Nephron (organoid): ENCODE results near the gene KLK11.

Source experiments
- H3K27ac Mint-ChIP-seq, 3 experiments: 2 replicates each; pipeline ENCODE4 v1.8.0; 2020; ENCODE audit warnings: mixed read lengths in 3 of 3, mild to moderate bottlenecking in 2 of 3, moderate library complexity in 1 of 3
- H3K27me3 Mint-ChIP-seq: 2 replicates; pipeline ENCODE4 v1.8.0; 2021; ENCODE audit warnings: low read depth, mild to moderate bottlenecking, moderate library complexity, mixed read lengths
- H3K36me3 Mint-ChIP-seq: 2 replicates; pipeline ENCODE4 v1.8.0; 2020; ENCODE audit warnings: low read depth, mixed read lengths
- H3K4me1 Mint-ChIP-seq: 2 replicates; pipeline ENCODE4 v1.8.0; 2020; ENCODE audit warnings: mixed read lengths
- H3K4me3 Mint-ChIP-seq, 3 experiments: 2 replicates each; pipeline ENCODE4 v1.8.0; 2020; ENCODE audit warnings: mild to moderate bottlenecking in 3 of 3, mixed read lengths in 3 of 3, moderate library complexity in 2 of 3
- H3K9me3 Mint-ChIP-seq: 2 replicates; pipeline ENCODE4 v1.8.0; 2020; ENCODE audit warnings: mixed read lengths
- CTCF ChIP-seq, 3 experiments: fragments of 200-600 bp; sonication (generic); IDR thresholded peaks; one replicate each; pipeline ENCODE4 v1.5.0; 2021; ENCODE audit warnings: antibody characterized with exemption in 3 of 3; ENCODE audit not compliant: unreplicated experiment in 3 of 3

The KLK11 gene

GRCh38 chr19:51007488-51007887 lies 18.9 kb downstream of the KLK11 start:
- Mint-ChIP-seq H3K36me3 (no peaks in the 10 kb centered on the region), H3K27me3 (peaks cover 44% of the 10 kb centered on the region), H3K4me3 (no peak overlapping the region), H3K4me1 (no peaks in the 10 kb centered on the region), H3K9me3 (no peaks in the 10 kb centered on the region), H3K27ac (no peak overlapping the region)
- no peak for TF ChIP-seq CTCF (IDR thresholded peaks at IDR 0.05; ENCODE audit: unreplicated experiment in 3 of 3)

GRCh38 chr19:51006406-51006805 lies 20.0 kb downstream of the KLK11 start:
- H3K36me3 Mint-ChIP-seq: no peaks in the 10 kb centered on the region
- no peak overlapping the region for H3K4me3 Mint-ChIP-seq
- H3K9me3 Mint-ChIP-seq: no peaks in the 10 kb centered on the region
- peaks cover 10% of the 10 kb centered on the region for H3K4me1 Mint-ChIP-seq
- no peak for TF ChIP-seq CTCF (IDR thresholded peaks at IDR 0.05; ENCODE audit: unreplicated experiment in 3 of 3)
- H3K27me3 Mint-ChIP-seq: peaks cover 41% of the 10 kb centered on the region
- H3K27ac Mint-ChIP-seq: no peak overlapping the region

GRCh38 chr19:51005248-51005647 lies 21.2 kb downstream of the KLK11 start:
- no peak for TF ChIP-seq CTCF (IDR thresholded peaks at IDR 0.05; ENCODE audit: unreplicated experiment in 3 of 3)
- peaks cover 13% of the 10 kb centered on the region for H3K4me1 Mint-ChIP-seq
- H3K27ac Mint-ChIP-seq: no peak overlapping the region
- H3K36me3 Mint-ChIP-seq: no peaks in the 10 kb centered on the region
- peaks cover 32% of the 10 kb centered on the region for H3K27me3 Mint-ChIP-seq
- H3K4me3 Mint-ChIP-seq: no peak overlapping the region
- no peaks in the 10 kb centered on the region for H3K9me3 Mint-ChIP-seq

GRCh38 chr19:51003316-51003715 lies 23.1 kb downstream of the KLK11 start:
- H3K9me3 Mint-ChIP-seq: no peaks in the 10 kb centered on the region
- H3K4me1 Mint-ChIP-seq: peaks cover 13% of the 10 kb centered on the region
- H3K4me3 Mint-ChIP-seq: no peak overlapping the region
- H3K27ac Mint-ChIP-seq: no peak overlapping the region
- peaks cover 26% of the 10 kb centered on the region for H3K27me3 Mint-ChIP-seq
- no peak for TF ChIP-seq CTCF (IDR thresholded peaks at IDR 0.05; ENCODE audit: unreplicated experiment in 3 of 3)
- no peaks in the 10 kb centered on the region for H3K36me3 Mint-ChIP-seq

- TF ChIP-seq CTCF (IDR thresholded peaks at IDR 0.05; ENCODE audit: unreplicated experiment in 3 of 3): no peak
Measured at GRCh38 chr19:51002542-51003311, 23.7 kb downstream of the KLK11 start.

GRCh38 chr19:51002089-51002532 lies 24.3 kb downstream of the KLK11 start:
- Mint-ChIP-seq H3K36me3 (no peaks in the 10 kb centered on the region), H3K4me1 (peaks cover 13% of the 10 kb centered on the region), H3K9me3 (no peaks in the 10 kb centered on the region), H3K27me3 (peaks cover 28% of the 10 kb centered on the region), H3K4me3 (peak overlapping the region in 2 of 3 experiments; percentile 21 to 63), H3K27ac (peak overlapping the region; percentile 53 to 76 (median 66))
- no peak for TF ChIP-seq CTCF (IDR thresholded peaks at IDR 0.05; ENCODE audit: unreplicated experiment in 3 of 3)

More at GRCh38 chr19:51002542-51003311, 23.7 kb downstream of the KLK11 start:
- Mint-ChIP-seq H3K27me3 (peaks cover 31% of the 10 kb centered on the region), H3K9me3 (no peaks in the 10 kb centered on the region), H3K36me3 (no peaks in the 10 kb centered on the region), H3K4me1 (peaks cover 13% of the 10 kb centered on the region), H3K27ac (peak overlapping the region in 2 of 3 experiments; percentile 53 to 76), H3K4me3 (peak overlapping the region in 1 of 3 experiments; percentile 63)
